HG03460 (cell line): ENCODE results near the gene SRSF3.
"Not testable (repeated sequence)": the region's sequence is repeated elsewhere in the genome, so short reads cannot be mapped to it uniquely, and the experiment has no call there.

ENCODE experiments used
- ATAC-seq: cut with Tn5 transposase; IDR thresholded peaks from one replicate; pipeline ENCODE4 v1.9.1; 2021; ENCODE audit not compliant: unreplicated experiment

SRSF3 gene

DNA sequence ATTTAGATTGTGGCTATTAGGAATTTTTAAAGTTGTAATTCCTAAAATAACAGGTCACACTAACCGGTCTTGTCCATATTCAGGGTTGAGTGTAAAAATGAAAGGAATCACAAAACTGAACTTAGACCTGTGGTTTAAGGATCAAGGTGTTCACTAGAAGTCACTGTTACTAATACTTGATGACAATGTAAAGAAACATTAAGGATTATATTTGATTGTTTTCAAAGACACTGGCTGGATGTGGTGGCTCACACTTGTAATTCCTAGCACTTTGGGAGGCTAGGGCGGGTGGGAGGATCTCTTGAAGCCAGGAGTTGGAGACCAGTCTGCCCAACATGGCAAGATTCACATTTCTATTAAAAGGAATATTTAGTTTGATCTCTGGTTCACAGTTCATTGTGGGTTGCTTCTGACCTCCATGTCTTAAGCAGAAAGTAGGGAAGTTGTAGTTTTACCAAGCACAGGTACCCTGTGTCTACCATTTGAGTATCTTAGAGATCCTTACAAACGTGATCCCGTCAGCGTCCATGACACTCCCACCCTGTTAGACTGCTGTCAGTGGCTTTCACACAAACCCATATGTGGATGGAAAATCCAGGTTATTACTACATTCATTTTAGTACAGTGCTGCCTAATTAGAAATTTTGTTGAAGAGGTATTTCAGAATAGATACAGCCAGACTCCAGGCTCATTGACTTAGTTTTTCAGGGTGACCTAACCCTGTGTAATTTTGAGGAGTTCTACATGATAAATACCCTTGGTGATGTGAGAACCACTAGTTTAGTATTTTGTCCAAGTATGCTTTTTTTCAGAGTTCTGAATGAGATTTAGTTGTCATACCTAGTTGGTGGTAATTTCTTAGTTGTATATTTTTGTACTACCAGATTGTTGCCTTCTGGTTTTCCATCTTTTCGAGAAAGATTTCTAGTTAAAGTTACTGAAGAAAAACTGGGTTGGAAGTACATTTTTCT lies 10.2 kb downstream of the SRSF3 start:
- no peak for ATAC-seq

DNA sequence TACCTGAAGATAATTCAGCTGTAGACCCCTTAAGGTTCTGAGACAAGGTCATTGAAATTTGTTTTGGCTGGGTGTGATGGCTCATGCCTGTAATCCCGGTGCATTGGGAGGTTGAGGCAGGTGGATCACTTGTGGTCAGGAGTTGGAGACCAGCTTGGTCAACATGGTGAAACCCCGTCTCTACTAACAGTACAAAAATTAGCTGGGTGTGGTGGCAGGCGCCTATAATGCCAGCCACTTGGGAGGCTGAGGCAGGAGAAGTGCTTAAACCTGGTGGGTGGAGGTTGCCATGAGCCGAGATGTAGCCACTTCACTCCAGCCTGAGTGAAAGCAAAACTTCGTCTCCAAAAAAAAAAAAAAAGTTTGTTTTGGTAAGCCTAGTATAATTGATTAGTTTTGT lies 11.0 kb downstream of the SRSF3 start:
- ATAC-seq, result no peak

DNA sequence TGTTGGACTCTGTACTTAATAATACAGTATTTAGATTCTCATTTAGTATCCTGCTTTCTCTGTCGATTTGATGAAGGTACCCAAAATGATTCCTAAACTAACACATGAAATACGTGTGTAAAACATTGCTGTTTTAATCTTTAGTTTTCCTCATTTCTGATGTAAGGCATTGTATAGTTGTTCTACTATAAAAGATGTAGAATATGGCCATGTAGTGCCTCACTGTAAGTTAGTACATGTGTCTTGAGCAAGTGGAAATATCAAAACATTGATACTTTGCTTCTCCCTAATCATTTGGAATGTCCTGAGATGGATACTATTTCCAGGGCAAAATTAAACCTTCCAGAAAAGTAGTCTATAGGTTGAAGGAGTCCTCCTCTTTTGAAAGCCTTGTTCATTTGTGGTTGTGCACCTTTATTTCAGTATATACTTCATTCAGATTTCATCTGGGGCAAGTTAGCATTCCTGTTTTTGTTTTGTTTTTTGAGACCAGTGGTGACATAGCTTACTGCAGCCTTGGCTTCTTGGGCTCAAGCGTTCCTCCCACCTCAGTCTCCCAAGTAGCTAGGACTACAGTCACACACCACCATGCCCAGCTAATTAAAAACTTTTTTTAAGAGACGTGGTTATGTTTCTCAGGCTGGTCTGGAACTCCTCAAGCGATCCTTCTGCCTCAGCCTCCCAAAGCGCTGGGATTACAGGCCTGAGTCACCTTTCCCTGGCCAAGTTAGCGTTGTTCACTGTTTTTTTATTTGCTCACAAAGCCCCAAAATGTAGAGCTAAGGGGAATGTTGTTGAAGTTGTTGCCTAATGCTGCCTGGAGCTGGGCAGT lies 11.6 kb downstream of the SRSF3 start:
- no peak for ATAC-seq

DNA sequence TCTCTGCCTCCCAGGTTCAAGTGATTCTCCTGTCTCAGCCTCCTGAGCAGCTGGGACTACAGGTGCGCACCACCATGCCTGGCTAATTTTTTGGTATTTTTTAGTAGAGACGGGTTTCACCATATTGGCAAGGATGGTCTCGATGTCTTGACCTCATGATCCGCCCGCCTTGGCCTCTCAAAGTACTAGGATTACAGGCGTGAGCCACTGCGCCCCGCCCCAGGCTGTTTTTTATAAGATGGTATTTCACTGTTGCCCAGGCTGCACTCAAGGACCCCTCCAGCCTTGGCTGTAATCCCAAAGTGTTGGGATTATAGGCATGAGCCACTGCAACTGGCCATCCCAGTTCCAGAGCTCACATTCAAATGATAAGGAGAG lies 13.1 kb downstream of the SRSF3 start:
- not testable (repeated sequence) for ATAC-seq

DNA sequence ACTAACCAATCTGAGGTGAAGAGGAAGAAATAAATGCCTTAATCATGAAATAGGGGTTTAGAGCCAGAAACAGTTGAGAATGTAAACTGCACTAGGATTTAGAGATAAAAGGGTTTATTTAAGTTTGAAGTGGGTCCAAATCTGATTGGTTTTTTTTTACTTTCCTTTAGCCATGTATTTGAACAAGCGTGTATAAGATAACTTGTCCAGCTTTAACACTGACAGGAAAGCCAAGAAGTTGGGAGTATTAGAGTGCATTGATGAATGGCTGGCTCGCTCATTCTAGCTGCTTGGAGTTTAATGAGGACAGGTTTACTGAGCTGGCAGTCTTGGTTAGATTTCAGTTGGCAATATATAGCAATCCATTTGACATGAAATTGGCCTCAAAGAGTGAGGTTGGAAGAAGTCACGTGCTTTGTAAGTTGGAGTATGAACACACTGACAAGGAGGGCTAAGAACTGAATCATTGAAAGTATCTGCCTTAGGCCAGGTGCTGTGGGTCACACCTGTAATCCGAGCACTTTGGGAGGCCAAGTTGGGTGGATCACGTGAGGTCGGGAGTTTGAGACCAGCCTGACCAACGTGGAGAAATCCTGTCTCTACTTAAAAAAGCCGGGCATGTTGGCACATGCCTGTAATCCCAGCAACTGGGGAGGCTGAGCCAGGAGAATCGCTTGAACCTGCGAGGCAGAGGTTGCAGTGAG lies 13.7 kb downstream of the SRSF3 start:
- ATAC-seq, result no peak

DNA sequence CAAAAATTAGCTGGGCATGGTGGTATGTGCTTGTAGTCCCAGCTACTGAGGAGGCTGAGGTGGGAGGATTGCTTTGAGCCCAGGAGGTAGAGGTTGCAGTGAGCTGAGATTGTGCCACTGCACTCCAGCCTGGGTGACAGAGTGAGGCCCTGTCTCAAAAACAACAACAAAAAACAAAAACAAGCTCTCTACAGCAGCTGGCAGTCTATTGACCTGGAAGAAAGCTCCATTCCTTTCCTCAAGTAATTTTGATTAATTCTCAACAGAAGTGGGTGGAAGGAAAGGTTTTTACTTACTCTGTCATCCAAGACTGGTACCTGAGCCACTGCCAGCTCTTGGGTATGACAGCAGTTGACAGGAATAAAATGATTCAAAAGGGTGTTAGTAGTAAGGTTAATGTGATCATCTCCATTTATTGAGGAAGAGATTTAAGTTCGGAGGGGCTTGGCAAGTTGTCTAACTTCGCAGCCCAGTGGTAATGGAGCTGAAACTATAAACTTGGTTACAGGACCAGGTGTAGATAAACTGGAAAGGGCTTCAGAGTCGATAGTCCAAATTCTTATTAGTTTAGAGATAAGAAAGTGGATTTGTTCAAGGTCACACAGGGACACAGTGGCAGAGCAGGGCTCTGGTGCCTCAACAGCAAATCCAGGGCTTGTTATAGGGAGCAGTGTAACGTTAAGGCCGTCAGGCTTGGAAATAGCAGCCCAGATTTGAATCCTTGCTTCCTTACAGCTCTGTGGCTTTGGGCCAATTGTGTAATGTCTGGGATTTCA lies 14.8 kb downstream of the SRSF3 start:
- no peak for ATAC-seq

DNA sequence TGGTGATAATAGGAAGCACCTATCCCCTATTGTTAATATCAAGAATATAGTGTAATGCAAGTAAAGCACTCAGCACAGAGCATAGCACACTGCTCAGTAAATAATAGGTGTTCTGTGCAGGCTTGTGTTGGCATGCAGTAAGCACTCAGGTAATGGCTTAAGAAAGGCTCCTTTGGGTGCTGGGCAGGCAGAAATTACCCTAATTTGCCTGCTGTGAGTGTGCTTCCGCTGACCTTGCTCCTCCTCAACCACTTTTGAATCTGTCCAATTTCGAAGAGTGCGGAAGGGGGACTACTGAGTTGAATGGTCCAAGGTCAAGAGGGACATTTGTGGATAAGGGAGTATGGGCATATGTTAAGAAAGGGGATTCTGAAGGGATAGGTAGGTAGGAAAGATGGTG lies 15.4 kb downstream of the SRSF3 start:
- no peak for ATAC-seq

DNA sequence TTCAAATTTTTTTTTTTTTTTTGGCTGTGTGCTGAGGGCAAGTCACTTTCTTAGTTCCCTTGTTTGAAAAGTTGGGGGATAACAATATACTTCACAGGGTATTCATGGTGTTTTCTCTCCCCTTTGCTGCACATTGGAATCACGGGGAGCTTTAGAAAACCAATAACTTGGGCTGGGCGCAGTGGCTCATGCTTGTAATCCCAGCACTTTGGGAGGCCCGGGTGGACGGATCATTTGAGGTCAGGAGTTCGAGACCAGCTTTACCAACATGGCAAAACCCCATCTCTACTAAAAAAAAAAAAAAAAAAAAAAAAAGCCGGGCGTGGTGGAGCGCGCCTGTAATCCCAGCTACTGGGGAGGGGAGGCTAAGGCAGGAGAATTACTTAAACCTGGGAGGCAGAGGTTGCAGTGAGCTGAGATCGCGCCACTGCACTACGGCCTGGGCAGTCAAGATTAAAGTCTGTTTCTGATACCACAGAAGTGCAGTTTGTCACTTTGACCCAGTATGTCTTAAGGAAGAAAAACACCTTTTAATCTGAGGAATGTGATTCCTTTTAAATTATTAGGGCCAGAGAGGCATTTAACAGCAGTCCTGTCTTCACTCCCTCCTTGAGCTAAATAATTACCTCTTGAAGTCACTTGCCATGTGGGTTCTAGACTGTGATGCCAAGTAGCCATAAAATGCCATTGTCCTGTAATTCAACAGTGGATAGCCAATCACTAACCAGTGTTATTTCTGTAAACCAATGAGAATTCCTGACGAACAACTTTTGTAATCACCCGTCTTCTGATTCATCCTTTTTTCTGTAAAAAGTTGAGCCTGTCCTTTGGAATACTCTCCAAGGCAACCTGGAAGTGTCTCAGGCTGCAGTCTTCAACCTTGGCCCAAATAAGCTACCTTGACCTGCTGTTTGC lies 16.1 kb downstream of the SRSF3 start:
- ATAC-seq, result no peak

DNA sequence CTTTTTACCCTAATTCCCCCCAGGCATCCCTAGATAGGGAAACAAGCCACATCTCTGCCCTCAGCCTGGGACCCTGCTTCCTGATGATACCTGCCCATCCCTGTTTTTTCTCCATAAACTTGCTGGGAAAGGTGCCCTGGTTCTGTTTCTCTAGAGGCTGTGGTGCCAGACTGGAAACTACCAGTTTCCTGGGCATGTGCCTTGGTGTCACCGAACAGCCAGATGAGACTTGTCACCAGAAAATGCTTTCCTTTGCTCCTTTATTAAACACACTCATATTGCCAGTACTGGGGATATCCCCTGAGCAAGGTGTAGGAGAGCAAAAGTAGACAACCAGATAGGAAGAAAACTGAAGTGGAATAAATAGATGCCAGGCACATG lies 16.8 kb downstream of the SRSF3 start:
- no peak for ATAC-seq

DNA sequence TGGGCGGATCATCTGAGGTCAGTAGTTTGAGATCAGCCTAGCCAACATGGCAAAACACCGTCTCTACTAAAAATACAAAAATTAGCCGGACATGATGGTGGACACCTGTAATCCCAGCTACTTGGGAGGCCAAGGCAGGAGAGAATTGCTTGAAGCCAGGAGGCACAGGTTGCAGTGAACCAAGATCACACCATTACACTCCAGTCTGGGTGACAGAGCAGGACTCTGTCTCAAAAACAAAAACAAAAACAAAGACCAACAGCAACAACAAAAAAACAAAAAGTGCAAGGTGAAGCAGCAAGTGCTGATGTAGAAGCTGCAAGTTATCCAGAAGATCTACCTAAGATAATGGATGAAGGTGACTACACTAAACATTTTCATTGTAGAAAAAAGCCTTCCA lies 17.5 kb downstream of the SRSF3 start:
- ATAC-seq, result not testable (repeated sequence)

DNA sequence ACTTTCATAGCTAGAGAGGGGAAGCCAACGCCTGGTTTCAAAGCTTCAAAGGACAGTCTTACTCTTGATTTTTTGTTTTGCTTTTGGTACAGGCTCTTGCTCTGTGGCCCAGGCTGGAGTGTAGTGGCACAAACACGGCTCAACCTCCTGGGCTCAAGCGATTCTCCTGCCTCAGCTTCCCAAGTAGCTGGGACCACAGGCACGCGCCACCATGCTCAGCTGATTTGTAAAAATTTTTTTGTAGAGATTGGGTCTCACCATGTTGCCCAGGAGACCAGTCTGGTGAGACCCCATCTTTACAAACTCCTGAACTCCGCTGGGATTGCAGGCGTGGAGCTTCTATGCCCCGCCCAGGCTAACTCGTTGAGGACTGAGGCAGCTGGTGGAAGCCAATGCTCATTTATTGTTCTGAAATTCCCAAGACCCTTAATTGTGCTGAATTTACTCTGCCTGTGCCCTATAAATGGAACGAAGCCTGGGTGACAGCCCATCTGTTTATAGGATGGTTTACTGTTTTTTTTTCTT lies 18.0 kb downstream of the SRSF3 start:
- ATAC-seq, result no peak

DNA sequence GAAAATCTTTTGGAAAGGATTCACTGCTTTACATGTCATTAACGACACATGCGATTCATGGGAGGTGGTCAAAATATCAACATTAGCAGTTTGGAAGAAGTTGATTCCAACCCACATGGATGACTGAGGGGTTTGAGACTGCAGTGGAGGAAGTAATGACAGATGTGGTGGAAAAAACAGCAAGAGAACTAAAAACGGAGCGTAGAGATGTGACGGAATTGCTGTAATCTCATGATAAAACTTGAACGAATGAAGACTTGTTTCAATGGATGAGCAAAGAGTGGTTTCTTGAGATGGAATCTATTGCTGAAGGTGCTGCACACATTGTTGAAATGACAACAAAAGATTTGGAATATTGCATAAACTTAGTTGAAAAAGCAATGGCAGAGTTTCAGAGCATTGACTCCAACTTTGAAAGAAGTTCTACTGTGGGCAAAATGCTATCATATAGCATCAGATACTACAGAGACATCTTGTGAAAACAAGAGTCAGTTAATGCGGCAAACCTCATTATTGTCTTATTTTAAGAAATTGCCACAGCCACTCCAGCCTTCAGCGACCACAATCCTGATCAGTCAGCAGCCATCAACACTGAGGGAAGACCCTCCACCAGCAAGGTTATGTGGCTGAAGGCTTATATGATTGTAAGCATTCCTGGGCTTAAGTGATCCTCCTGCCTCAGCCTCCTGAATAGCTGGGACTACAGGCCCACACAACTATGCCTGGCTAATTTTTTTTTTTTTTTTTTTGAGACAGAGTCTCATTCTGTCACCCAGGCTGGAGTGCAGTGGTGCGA lies 19.2 kb downstream of the SRSF3 start:
- no peak for ATAC-seq

DNA sequence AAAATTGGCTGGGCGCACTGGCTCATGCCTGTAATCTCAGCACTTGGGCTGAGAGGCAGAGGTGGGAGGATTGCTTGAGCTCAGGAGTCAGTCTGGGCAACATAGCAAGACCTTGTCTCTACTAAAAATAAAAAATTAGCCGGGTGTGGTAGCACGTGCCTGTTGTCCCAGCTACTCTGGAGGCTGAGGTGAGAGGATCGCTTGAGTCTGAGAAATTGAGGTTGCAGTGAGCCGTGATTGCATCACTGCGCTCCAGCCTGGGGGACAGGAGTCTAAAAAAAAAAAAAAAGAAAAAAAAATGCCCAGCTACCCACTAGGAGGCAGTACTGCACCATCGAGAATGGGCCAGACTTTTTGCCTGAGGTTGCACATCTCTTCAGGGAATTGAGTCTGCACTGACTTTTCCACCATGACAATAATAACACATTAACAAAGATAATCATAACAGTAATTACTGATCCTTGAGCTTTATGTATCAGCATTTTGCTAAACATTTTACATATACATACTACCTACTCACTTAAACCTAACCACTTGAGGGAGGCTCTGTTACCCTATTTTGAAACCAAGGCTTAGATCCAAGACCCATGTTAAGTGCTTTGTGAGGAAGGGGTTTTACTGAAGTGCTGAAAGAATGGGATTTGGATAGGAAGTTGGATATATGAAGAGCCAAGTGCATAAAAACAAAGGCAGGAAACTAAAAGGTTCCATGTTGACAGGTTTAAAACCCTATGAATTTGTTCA lies 21.0 kb downstream of the SRSF3 start:
- no peak for ATAC-seq

DNA sequence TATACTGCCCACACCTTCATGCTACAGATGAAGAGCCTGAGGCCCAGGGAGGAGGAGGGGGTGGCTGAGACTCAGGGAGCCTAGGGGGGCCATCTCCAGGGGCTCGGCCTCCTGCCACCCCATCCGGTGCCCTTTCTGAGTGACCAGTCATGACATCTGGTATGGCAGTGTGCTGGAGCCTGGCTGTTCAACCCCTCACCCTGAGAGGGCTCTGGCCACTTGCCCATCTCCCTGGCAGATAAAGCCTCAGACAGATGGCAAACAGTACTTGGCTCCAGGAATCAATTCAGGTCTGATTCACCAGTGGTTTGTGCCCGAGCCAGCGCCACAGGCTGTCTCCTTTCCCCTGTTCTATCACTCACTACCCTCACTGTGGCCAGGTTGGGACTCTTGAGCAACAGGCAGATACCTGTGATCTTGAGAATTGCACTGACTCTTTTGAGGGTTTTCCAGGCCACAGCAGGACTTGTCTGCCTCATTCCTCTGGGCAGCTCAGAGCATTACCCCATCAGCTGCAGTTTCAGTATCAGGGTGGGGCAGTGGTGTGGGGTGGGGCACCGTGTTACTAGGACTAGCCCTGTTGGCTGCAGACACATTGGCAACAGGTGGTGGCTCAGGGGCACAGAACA lies 22.8 kb downstream of the SRSF3 start:
- ATAC-seq, result no peak

DNA sequence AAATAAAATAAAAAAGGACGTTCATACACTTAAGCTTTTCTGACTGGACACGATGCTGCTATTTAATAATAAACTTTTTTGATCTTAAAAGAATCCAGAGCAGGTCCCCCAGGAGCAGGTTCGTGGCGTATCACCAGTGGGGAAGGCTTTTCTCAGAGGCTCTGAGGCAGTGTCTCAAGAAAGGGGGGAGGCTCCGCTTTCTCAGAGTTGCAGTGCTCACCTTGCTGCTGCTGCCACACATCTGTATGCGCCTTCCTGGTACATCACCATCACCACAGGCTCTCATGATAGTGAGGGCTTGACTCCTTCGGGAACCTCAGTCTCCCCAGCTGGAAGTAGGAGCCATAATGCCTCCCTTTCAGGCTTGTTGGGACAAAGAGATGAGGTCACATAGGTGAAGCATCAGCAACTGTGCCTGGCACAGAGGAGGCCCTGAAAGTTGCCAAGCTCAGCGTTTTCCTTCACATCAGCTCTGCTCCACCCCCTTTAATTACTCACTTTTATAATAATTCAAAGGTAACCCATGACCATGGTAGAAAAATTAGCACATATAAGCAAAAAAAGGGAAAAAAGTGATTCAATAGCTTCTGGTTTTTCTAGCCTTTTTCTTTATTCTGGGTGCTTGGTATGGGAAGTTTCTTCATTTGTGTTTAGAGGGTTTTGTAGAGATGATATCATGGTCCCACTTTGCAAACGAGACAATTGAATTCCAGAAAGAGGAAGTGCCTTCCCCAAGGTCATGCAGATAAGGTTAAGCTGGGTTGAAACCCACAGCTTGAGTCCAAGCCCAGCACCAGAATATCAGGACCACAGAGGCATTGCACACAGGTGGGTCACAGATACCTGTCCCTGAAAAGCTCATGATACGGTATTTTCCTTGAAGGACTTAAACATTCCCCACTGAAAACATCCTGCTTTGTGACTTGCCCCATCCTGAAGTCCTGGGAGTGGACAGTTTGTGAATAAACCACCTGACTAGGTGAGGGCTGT lies 24.5 kb downstream of the SRSF3 start:
- no peak for ATAC-seq

DNA sequence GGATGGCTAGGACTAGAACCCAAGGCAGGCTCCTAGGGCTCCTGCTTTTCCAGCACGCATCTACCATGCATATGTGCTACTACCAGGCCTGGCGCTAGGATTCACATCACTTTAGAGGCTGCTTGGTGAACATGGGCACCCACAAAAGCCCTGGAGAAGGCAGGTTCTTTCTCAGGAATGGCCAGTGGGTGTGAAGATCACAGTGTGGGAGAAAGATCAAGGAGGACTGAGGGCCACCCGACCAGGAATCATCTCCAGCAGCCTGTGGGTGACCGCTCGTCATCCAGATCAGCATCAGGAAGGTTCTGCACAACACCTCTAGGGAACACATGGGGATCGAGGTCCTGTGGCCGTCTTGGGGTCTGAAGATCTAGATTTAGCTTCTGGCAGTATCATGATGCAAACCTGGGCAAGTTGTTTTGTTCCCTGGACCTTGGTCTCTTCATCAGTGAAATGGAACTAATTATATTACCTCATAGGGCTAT lies 27.3 kb downstream of the SRSF3 start:
- ATAC-seq, result no peak
